SK-N-SH treated with all-trans-retinoic acid at 6 μM for 48 hours (cell line): ENCODE data around the gene CTNND1.

ENCODE experiments used
- ARNTL ChIP-seq: fragments of 450-650 bp; formaldehyde crosslinking; IDR thresholded peaks from 2 replicates; pipeline ENCODE4 v1.5.0; 2020; ENCODE audit warnings: low read depth, mild to moderate bottlenecking, moderate library complexity, borderline replicate concordance
- CREB5 ChIP-seq: fragments of 250-450 bp; sonication (Bioruptor Pico); IDR thresholded peaks from 2 replicates; pipeline ENCODE4 v1.5.1; 2020; ENCODE audit warnings: low read depth, mild to moderate bottlenecking, moderate library complexity
- CSDC2 ChIP-seq: fragments of 250-450 bp; sonication (Bioruptor Pico); IDR thresholded peaks from 2 replicates; pipeline ENCODE4 v1.5.0; 2020; ENCODE audit warnings: mild to moderate bottlenecking, moderate library complexity
- OSR1 ChIP-seq: fragments of 250-450 bp; sonication (Bioruptor Pico); IDR thresholded peaks from 2 replicates; pipeline ENCODE4 v1.8.0; 2022; ENCODE audit warnings: moderate library complexity, mild to moderate bottlenecking, inconsistent platforms
- POU6F1 ChIP-seq: fragments of 250-450 bp; sonication (Bioruptor Pico); IDR thresholded peaks from 2 replicates; pipeline ENCODE4 v1.8.0; 2021; ENCODE audit warnings: low read depth, mild to moderate bottlenecking, moderate library complexity, borderline replicate concordance
- ZFP3 ChIP-seq: fragments of 250-450 bp; sonication (Bioruptor Pico); IDR thresholded peaks from 2 replicates; pipeline ENCODE4 v1.5.0; 2020; ENCODE audit warnings: mild to moderate bottlenecking, moderate library complexity
- ZFP30 ChIP-seq: fragments of 450-650 bp; formaldehyde crosslinking; IDR thresholded peaks from 2 replicates; pipeline ENCODE4 v1.5.0; 2022; ENCODE audit warnings: mild to moderate bottlenecking, moderate library complexity

CTNND1 gene

GRCh38 chr11:57868491-57868890, 106.9 kb downstream of the CTNND1 start (continued):
- TF ChIP-seq POU6F1 (CRISPR knock-in tag), result no peak
- no peak for TF ChIP-seq CREB5 (CRISPR knock-in tag)
- TF ChIP-seq CSDC2 (CRISPR knock-in tag), result no peak
- TF ChIP-seq ZFP3, result no peak
- TF ChIP-seq ZFP30 (CRISPR knock-in tag), result no peak
- no peak for TF ChIP-seq OSR1 (CRISPR knock-in tag)
- no peak for TF ChIP-seq ARNTL (CRISPR knock-in tag)
